HPDE6-E6E7 (cell line): ENCODE results near the gene LRCH1.
A peak's percentile ranks its signal among the peaks of the same experiment; 100 is the strongest.

Experiments used
- DNase-seq: peaks from one replicate; pipeline ENCODE4 v3.0.0; 2011; ENCODE audit warnings: missing footprints; ENCODE audit errors: extremely low spot score

Gene LRCH1

GRCh38 chr13:46594374-46595078 is 41.6 kb downstream of the LRCH1 start:
- DNase-seq = no peak

DNA sequence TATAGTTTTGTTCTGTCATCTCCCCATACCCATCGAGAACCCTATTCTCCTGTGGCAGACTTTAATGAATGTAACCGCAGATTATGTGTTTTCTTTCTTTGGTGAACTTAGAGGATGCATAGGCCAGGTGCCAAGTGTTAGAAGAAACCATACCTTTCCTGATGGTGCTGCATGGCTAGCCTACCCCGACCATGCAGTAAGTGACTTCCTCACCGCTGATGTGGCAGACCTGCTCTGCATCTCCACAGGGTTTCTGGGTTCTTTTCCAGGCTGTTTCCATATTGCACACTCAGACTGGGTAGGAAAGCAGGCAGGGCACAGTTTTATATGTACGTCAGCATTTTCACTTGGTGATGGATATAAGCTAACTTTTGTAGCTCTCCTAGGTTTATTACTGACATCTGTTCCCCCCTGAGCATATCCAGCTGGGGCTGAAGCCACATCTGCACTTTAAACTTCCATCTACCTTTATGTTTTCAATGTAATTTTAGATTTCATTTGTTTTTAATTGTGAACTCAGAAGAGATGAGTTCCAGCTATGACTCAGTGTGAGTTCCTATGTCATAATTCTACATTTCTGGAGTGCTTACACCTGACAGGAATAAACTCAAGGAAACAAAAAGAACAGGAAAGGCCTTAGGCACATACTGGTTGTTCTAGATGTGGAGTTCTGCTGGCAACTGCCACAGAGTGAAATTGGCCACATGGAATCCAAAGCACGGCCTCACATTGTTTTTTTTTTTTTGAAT is 42.3 kb downstream of the LRCH1 start:
- DNase-seq = peak; percentile 19

DNA sequence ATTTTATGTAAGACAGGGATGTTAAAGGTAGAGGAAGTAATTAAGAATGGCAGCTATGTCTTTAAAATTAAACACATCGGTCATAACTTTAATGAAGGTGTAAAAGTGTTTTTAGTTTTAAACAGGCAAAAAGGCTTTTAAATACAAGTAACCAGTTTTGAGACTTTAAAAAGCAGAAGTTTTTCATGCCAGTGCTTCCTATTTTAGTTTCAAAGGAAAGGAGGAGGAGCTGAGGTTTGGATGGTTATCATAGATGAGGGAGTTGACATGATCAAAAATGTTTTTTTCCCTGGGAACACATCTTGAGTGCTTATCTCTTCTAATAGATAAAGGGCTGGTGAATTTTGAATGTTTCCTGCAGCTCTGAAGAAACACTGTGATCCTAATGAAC is 42.9 kb downstream of the LRCH1 start:
- DNase-seq = no peak

DNA sequence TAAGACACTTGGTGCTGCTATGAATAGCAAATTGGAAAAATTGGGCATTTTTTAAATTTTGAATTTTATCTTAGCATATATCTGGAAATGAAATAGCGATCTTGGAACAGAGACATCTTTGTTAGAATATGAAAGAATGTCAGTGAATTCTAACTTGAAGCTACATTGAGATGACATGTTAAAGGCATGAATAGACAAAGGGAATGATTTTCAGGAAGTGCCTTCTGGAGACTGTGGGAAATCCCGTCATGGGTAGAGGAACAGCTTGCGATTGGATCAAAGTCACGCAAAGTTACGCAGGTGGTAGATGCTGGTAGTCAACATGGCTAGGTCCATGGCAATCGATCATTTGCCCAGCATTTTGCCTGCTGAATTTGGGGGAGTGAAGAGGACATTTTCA is 43.5 kb downstream of the LRCH1 start:
- DNase-seq = no peak

- DNase-seq = no peak
Measured at GRCh38 chr13:46598140-46598819, 45.3 kb downstream of the LRCH1 start.

DNA sequence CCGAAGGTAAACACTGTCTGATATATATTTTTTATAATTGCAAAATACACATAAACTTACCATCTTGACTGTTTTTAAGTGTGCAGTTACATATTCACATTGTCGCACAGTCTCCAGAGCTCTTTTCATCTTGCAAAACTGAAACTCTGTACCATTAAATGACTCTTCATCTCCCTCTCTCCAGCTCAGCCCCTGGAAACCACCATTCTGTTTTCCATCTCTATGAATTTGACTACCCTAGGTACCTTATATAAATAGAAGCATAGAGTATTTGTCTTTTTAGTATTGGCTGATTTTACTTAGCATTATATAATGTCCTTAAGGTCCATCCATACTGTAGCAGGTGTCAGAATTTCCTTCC is 45.8 kb downstream of the LRCH1 start:
- DNase-seq = no peak

- DNase-seq = no peak
Measured at GRCh38 chr13:46600943-46601311, 48.0 kb downstream of the LRCH1 start.

GRCh38 chr13:46602531-46602930 is 49.6 kb downstream of the LRCH1 start:
- DNase-seq = no peak

- no peak for DNase-seq
Measured at GRCh38 chr13:46603165-46603603, 50.2 kb downstream of the LRCH1 start.

DNA sequence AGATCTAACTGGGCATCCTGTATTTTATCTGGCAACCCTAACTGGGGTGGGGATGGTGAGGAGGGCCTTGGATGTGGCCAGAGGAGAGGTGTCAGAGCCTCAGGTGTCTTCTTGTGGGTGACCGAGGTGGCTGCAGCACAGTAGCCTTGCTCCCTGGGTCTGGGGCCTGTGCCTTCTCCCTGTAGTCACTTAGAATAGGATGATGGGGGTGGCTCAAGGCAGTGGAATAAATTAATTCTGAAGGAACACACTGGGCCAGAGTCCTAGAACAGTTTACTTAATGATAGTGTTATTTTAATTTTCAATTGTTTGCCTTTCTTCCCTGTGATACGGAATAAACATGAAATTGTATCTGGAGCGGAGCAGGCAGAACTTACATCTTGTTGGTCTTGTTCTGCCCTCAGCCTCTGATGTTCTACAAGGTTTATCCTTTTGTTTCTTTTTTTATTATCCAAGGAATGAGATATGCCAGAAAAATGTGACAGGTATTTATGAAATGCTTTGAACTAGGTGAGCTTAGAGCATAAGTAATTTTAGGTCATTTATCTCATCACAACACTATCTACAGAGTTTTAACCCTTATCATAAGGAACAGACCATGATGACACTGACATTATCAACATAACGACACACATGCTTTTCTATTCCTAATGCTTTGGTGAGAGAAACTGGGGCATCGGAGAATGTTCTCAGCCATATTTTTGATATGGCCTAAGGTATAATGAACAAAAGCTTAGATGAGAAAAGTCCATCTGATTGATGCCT is 51.4 kb downstream of the LRCH1 start:
- no peak for DNase-seq

GRCh38 chr13:46605076-46605824 is 52.3 kb downstream of the LRCH1 start:
- DNase-seq = no peak

- no peak for DNase-seq
Measured at GRCh38 chr13:46605825-46606554, 53.0 kb downstream of the LRCH1 start.

DNA sequence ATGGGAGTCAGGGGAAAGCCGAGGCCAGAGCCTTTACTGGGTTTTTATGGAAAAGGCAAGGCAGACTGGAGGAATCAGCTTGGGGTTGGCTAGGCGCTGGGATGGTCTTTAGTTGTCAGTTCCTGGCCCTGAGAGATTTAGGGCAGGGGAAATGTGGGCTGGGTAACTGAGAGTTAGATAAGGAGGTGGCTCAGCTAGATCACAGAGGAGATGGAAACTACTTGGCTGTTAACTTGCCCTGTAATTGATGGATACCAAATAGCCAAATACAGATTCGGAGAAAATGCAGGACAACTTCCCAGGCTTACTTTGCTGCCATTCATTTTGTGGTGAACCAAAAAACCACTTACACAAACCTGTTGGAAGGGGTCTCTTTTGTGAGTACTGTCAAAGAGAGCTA is 54.0 kb downstream of the LRCH1 start:
- DNase-seq = no peak

DNA sequence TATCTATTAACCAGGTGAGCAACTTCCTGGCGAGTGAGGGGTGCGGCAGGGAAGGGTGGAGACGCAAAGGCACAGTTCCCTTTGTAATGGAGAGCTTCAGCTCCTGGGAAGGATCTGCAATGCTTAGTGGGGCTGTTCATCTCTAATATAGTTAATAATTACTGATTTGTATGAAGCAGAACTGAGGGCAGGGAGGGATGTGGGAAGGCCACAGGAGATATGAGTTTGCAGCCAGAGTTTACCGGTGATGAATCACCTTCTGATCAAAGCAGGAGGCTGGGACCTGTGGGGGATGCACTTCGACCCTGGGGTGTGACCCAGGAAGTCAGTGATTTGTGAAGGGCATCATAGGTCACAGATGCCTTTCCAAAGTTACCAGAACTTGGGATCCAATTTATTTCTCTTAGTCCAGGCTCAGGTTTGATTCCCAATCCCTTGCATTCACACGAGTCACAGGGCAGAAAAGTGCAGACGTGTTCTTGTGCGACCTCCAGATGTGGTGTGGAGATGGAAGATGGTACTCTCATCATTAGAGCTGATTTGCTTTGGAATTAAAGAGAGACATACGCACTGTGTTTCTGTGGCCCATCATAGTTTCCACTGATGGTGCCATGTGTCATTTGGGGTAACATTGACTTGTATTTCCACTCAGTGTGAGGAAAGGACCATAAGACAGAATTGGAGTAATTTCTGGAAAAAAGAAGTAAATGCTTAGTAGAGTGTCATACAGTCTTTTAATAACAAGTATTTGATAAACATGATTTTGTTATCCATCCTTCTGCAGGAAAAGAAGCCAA is 55.0 kb downstream of the LRCH1 start:
- no peak for DNase-seq

- DNase-seq = no peak
Measured at GRCh38 chr13:46609052-46609451, 56.1 kb downstream of the LRCH1 start.

GRCh38 chr13:46609726-46610125 is 56.8 kb downstream of the LRCH1 start:
- no peak for DNase-seq

DNA sequence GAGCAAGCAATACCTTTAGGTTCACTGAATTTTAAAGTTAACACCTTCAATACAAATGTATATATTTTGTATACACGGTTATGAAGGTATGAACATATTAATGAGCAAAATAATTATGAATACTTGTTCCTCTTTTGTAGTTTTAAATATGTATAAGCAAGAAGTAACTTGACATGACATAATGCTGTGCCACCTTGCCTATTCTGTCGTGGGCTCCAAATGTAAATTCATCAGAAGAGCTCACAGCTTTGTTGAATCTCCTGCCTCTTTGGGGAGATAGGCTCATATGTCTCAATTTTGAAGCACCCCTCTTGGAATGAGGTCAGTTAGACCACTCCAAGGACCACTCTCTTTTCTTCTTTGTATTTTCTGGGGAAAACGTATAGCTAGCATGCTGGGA is 59.3 kb downstream of the LRCH1 start:
- DNase-seq = no peak

DNA sequence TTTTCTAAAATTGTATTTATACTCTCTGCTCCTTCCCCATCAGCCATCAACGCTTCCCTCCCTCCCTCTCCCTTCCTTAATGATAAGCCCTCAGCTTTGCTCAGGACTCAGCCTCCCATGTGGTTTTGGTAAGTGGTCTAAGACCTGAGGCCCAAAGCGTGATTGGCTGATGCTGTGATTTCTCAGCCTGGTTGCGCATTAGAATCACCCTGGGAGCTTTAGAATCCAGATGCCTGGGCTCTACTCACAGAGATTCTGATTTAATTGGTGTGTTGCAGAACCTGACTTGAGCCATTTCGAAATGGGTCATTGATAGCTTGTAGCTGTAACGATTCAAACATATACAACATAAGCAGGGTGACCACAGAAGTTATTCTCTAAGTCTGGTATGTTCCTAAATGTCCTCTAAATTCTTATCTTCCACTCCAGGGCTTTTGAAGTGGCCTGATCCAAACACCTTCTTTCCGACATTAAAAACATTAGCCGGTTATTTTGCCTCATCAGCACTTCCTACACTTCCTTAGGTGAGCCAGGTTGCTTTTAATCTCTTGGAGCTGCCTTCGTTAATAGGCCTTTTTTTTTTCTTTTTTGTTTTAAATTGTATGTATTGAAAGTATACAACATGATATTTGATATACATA is 60.6 kb downstream of the LRCH1 start:
- DNase-seq = no peak

GRCh38 chr13:46614582-46614981 is 61.6 kb downstream of the LRCH1 start:
- no peak for DNase-seq
